ENCODE measurements around the gene FSCN2. TPM values are rescaled to one million over a fixed set of nuclear protein-coding genes. Genes with fewer than 3 reads are reported as not detected.
A peak's percentile ranks its signal among the peaks of the same experiment; 100 is the strongest.

The FSCN2 gene
- total RNA-seq, 1 donor from 2014 or later: 0.19 TPM

- no peak for ATAC-seq
- DNase-seq (ENCODE audit: missing footprints): no peak
- intact Hi-C loops (cut with DNase I): loop anchor here (5.0 kb wide), 1 partner anchor 92 kb away; no protein-coding TSS in a partner anchor
These were observed 18.0 kb upstream of the FSCN2 start for GRCh38 chr17:81509972-81510784.

- intact Hi-C loops (cut with DNase I): loop anchor here (5.0 kb wide), 1 partner anchor 91 kb away; no protein-coding TSS in a partner anchor
- ATAC-seq (no peak), DNase-seq (ENCODE audit: missing footprints) (peak; percentile 60)
These were observed 17.2 kb upstream of the FSCN2 start for GRCh38 chr17:81510785-81511553.

GRCh38 chr17:81511554-81511803 lies 16.7 kb upstream of the FSCN2 start:
- DNase-seq (ENCODE audit: missing footprints) (no peak), ATAC-seq (no peak)
- intact Hi-C loops (cut with DNase I): loop anchor here (5.0 kb wide), 1 partner anchor 91 kb away; no protein-coding TSS in a partner anchor

- DNase-seq (ENCODE audit: missing footprints): peak; percentile 64
- intact Hi-C loops (cut with DNase I): loop anchor here (5.0 kb wide), 1 partner anchor 90 kb away; no protein-coding TSS in a partner anchor
- no peak for ATAC-seq
These were observed 16.2 kb upstream of the FSCN2 start for GRCh38 chr17:81511804-81512561.

- ATAC-seq (peak; percentile 70), DNase-seq (ENCODE audit: missing footprints) (peak; percentile 95)
- intact Hi-C loops (cut with DNase I): loop anchor here (5.0 kb wide), 1 partner anchor 90 kb away; no protein-coding TSS in a partner anchor
These were observed 15.4 kb upstream of the FSCN2 start, which contains the start of gene ACTG1 for GRCh38 chr17:81512562-81513371. TSS of gene ACTG1 (minus strand) at chr17:81512799. CDS start at chr17:81512354, 445 bp downstream.

- ATAC-seq: peak; percentile 19
- intact Hi-C loops (cut with DNase I): loop anchor here (5.0 kb wide), 1 partner anchor 89 kb away; no protein-coding TSS in a partner anchor
These were observed 14.8 kb upstream of the FSCN2 start for GRCh38 chr17:81513372-81513752.

GRCh38 chr17:81513753-81514488 lies 14.3 kb upstream of the FSCN2 start:
- ATAC-seq (peak; percentile 22), DNase-seq (ENCODE audit: missing footprints) (peak; percentile 90)
- intact Hi-C loops (cut with DNase I): loop anchor here (5.0 kb wide), 1 partner anchor 88 kb away; no protein-coding TSS in a partner anchor

More at GRCh38 chr17:81513372-81513752, 14.8 kb upstream of the FSCN2 start:
- DNase-seq (ENCODE audit: missing footprints): peak; percentile 87

- DNase-seq (ENCODE audit: missing footprints) (no peak), ATAC-seq (no peak)
- intact Hi-C loops (cut with DNase I): loop anchor here (5.0 kb wide), 1 partner anchor 88 kb away; no protein-coding TSS in a partner anchor
These were observed 13.8 kb upstream of the FSCN2 start for GRCh38 chr17:81514489-81514738.

GRCh38 chr17:81514739-81515529 lies 13.2 kb upstream of the FSCN2 start:
- ATAC-seq: peak; percentile 53
- intact Hi-C loops (cut with DNase I): loop anchor here (5.0 kb wide), 2 partner anchors 37 to 87 kb away; partner anchors contain the start of gene FAAP100
- DNase-seq (ENCODE audit: missing footprints): peak; percentile 94

GRCh38 chr17:81515530-81516041 lies 12.6 kb upstream of the FSCN2 start:
- intact Hi-C loops (cut with DNase I): loop anchor here (5.0 kb wide), 1 partner anchor 37 kb away; the partner anchor contains the start of gene FAAP100
- ATAC-seq (no peak), DNase-seq (ENCODE audit: missing footprints) (peak; percentile 75)

- intact Hi-C loops (cut with DNase I): loop anchor here (5.0 kb wide), 1 partner anchor 36 kb away; the partner anchor contains the start of gene FAAP100
- DNase-seq (ENCODE audit: missing footprints) (peak; percentile 39), ATAC-seq (no peak)
These were observed 11.7 kb upstream of the FSCN2 start for GRCh38 chr17:81516439-81516838.

GRCh38 chr17:81517009-81517338 lies 11.2 kb upstream of the FSCN2 start:
- peak; percentile 42 for DNase-seq (ENCODE audit: missing footprints)
- ATAC-seq: no peak
- intact Hi-C loops (cut with DNase I): loop anchor here (5.0 kb wide), 1 partner anchor 35 kb away; the partner anchor contains the start of gene FAAP100

GRCh38 chr17:81517339-81518112 lies 10.7 kb upstream of the FSCN2 start:
- DNase-seq (ENCODE audit: missing footprints): peak; percentile 49
- intact Hi-C loops (cut with DNase I): loop anchor here (5.0 kb wide), 1 partner anchor 35 kb away; the partner anchor contains the start of gene FAAP100
- ATAC-seq: no peak

GRCh38 chr17:81518113-81518784 lies 9.9 kb upstream of the FSCN2 start:
- peak; percentile 30 for DNase-seq (ENCODE audit: missing footprints)
- no peak for ATAC-seq
- intact Hi-C loops (cut with DNase I): loop anchor here (5.0 kb wide), 1 partner anchor 34 kb away; the partner anchor contains the start of gene FAAP100

GRCh38 chr17:81518785-81519283 lies 9.3 kb upstream of the FSCN2 start:
- peak; percentile 21 for ATAC-seq
- peak; percentile 84 for DNase-seq (ENCODE audit: missing footprints)
- intact Hi-C loops (cut with DNase I): loop anchor here (5.0 kb wide), 1 partner anchor 33 kb away; the partner anchor contains the start of gene FAAP100
